Globus pallidus (tissue), 1 donor: ENCODE results near the gene BTAF1.
A peak's percentile ranks its signal among the peaks of the same experiment; 100 is the strongest.

Experiments used
- DNase-seq: peaks from one replicate; pipeline ENCODE4 v3.0.0-alpha.2; 2015; ENCODE audit warnings: low spot score

The BTAF1 gene

GRCh38 chr10:91908337-91909116 is 15.0 kb upstream of the BTAF1 start:
- DNase-seq, result peak; percentile 72

GRCh38 chr10:91909117-91909677 is 14.4 kb upstream of the BTAF1 start, which contains the start of gene FGFBP3:
TSS of gene FGFBP3 (minus strand) at chr10:91909486. CDS start at chr10:91908969, 517 bp downstream.
- peak; percentile 33 for DNase-seq

- DNase-seq, result no peak
Measured at GRCh38 chr10:91910467-91910866, 13.1 kb upstream of the BTAF1 start.

GRCh38 chr10:91919651-91920050 is 3.9 kb upstream of the BTAF1 start:
- no peak for DNase-seq

GRCh38 chr10:91924212-91925021 is 847 bp downstream of the BTAF1 start:
- DNase-seq, result no peak

- no peak for DNase-seq
Measured at GRCh38 chr10:91925022-91925320, 1.4 kb downstream of the BTAF1 start.

GRCh38 chr10:91930939-91931338 is 7.4 kb downstream of the BTAF1 start:
- DNase-seq, result no peak

- no peak for DNase-seq
Measured at GRCh38 chr10:91931526-91932190, 8.1 kb downstream of the BTAF1 start.

GRCh38 chr10:91932737-91933136 is 9.2 kb downstream of the BTAF1 start:
- no peak for DNase-seq

GRCh38 chr10:91935886-91936285 is 12.3 kb downstream of the BTAF1 start:
- DNase-seq, result no peak

- DNase-seq, result no peak
Measured at GRCh38 chr10:91939653-91940052, 16.1 kb downstream of the BTAF1 start.

GRCh38 chr10:91941426-91941825 is 17.9 kb downstream of the BTAF1 start:
- DNase-seq, result no peak

- no peak for DNase-seq
Measured at GRCh38 chr10:91944880-91945630, 21.5 kb downstream of the BTAF1 start.

GRCh38 chr10:91953600-91954160 is 30.1 kb downstream of the BTAF1 start:
- DNase-seq, result no peak

- DNase-seq, result no peak
Measured at GRCh38 chr10:91955114-91955513, 31.5 kb downstream of the BTAF1 start.

- no peak for DNase-seq
Measured at GRCh38 chr10:91957091-91957490, 33.5 kb downstream of the BTAF1 start.

GRCh38 chr10:91969297-91969696 is 45.7 kb downstream of the BTAF1 start:
- DNase-seq, result no peak

GRCh38 chr10:91974960-91975359 is 51.4 kb downstream of the BTAF1 start:
- no peak for DNase-seq

GRCh38 chr10:91975438-91975837 is 51.9 kb downstream of the BTAF1 start:
- DNase-seq, result no peak

GRCh38 chr10:91976317-91977051 is 52.9 kb downstream of the BTAF1 start:
- no peak for DNase-seq

- no peak for DNase-seq
Measured at GRCh38 chr10:91977491-91977890, 53.9 kb downstream of the BTAF1 start.
